Endothelial cell of umbilical vein (primary cell): Measurements from ENCODE around the gene BRWD1. TPM values are rescaled to one million over a fixed set of nuclear protein-coding genes. Genes with fewer than 3 reads are reported as not detected.

ENCODE experiments used
- BruUV-seq: library from RNA; stranded (reverse); fragments of 400-500 nt; replicated peaks from 2 replicates; lab custom pipeline; 2021; lab: Mats Ljungman, UMichigan
- CTCF ChIA-PET: fragments of 300-600, 350-600 bp; sonication (Branson Sonifier 250); formaldehyde crosslinking; loops from one replicate; lab custom pipeline; 2021; ENCODE audit warnings: antibody characterized with exemption, inconsistent platforms; lab: Charles Lee
- POLR2A ChIA-PET: fragments of 300-600, 350-600 bp; sonication (Branson Sonifier 250); formaldehyde crosslinking; loops from one replicate; lab custom pipeline; 2021; ENCODE audit warnings: antibody characterized with exemption, inconsistent platforms; lab: Charles Lee
- DNase-seq: peaks from one replicate; pipeline ENCODE4 v3.0.0-alpha.2; 2011; ENCODE audit warnings: low read depth, low spot score
- FAIRE-seq: peaks from 2 replicates; lab custom pipeline; 2011; peaks lifted over from hg19 to GRCh38; lab: Jason Lieb, UNC
- H2AFZ ChIP-seq: 2 replicates; pipeline ENCODE4 v1.6.0; 2012; ENCODE audit warnings: low read depth, low read length, control low read depth, inconsistent platforms
- H3K27ac ChIP-seq: 2 replicates; pipeline ENCODE4 v1.5.1; 2011; ENCODE audit warnings: low read depth, mild to moderate bottlenecking, control low read depth, low read length, moderate library complexity; ENCODE audit not compliant: insufficient read depth
- H3K27me3 ChIP-seq, 2 experiments: 2 replicates each; pipeline versions ENCODE4 v1.6.0 to v1.6.1; 2011; ENCODE audit warnings: low read length in 2 of 2, mixed read lengths in 1 of 2; ENCODE audit not compliant: control insufficient read depth in 2 of 2, insufficient read depth in 2 of 2
- H3K36me3 ChIP-seq, 2 experiments: 2 replicates in 1 of 2; 3 replicates in 1 of 2; pipeline ENCODE4 v1.5.1; 2011; ENCODE audit warnings: low read length in 2 of 2, mild to moderate bottlenecking in 1 of 2, moderate library complexity in 1 of 2; ENCODE audit not compliant: control insufficient read depth in 2 of 2, insufficient read depth in 2 of 2; ENCODE audit errors: extremely low read depth in 1 of 2
- H3K4me1 ChIP-seq: 3 replicates; pipeline ENCODE4 v1.5.1; 2011; ENCODE audit warnings: mild to moderate bottlenecking, low read length; ENCODE audit not compliant: control insufficient read depth, insufficient read depth; ENCODE audit errors: extremely low read depth
- H3K4me2 ChIP-seq: 2 replicates; pipeline ENCODE4 v1.6.1; 2011; ENCODE audit warnings: low read length, control low read depth, mixed read lengths; ENCODE audit not compliant: insufficient read depth
- H3K4me3 ChIP-seq, 3 experiments: fragments of 200-600 bp in 1 of 3; sonication (generic), shearing (Covaris generic) in 1 of 3; replicated peaks in 1 of 3; 2 replicates each; pipeline ENCODE4 v1.5.1; 2011 to 2016; ENCODE audit warnings: control low read depth in 3 of 3, low read length in 3 of 3, mild to moderate bottlenecking in 2 of 3, inconsistent platforms in 1 of 3, low read depth in 1 of 3, moderate library complexity in 1 of 3; ENCODE audit not compliant: insufficient read depth in 1 of 3
- H3K79me2 ChIP-seq: 2 replicates; pipeline ENCODE4 v1.6.0; 2012; ENCODE audit warnings: low read length, inconsistent platforms; ENCODE audit not compliant: control insufficient read depth, insufficient read depth
- H3K9ac ChIP-seq: replicated peaks from 2 replicates; pipeline ENCODE3; 2011; ENCODE audit warnings: low read length, control low read depth; ENCODE audit not compliant: insufficient read depth; ENCODE audit errors: extremely low read depth
- H3K9me1 ChIP-seq: replicated peaks from 3 replicates; pipeline ENCODE4 v1.6.0; 2011; ENCODE audit warnings: mild to moderate bottlenecking, low read length; ENCODE audit not compliant: control insufficient read depth, insufficient read depth; ENCODE audit errors: extremely low read depth
- H3K9me3 ChIP-seq: replicated peaks from 2 replicates; pipeline ENCODE4 v1.5.1; 2012; ENCODE audit warnings: low read length, inconsistent platforms; ENCODE audit not compliant: control insufficient read depth, insufficient read depth
- H4K20me1 ChIP-seq: replicated peaks from 2 replicates; pipeline ENCODE3; 2011; ENCODE audit warnings: mild to moderate bottlenecking, low read length; ENCODE audit not compliant: control insufficient read depth, insufficient read depth; ENCODE audit errors: extremely low read depth
- CTCF ChIP-seq, 2 donors: IDR thresholded peaks; 1 replicate in 1 of 2; 2 replicates in 1 of 2; pipeline ENCODE4 v1.5.1; 2011; ENCODE audit warnings: low read length in 2 of 2, mild to moderate bottlenecking in 2 of 2, moderate library complexity in 2 of 2, control low read depth in 1 of 2, inconsistent platforms in 1 of 2, low read depth in 1 of 2; ENCODE audit not compliant: insufficient read depth in 1 of 2; ENCODE audit errors: extremely low read depth in 1 of 2
- EZH2 ChIP-seq: IDR thresholded peaks from 2 replicates; pipeline ENCODE4 v1.6.1; 2012; ENCODE audit warnings: borderline replicate concordance, low read depth, mild to moderate bottlenecking, moderate library complexity, low read length, inconsistent platforms; ENCODE audit not compliant: severe bottlenecking
- FOS ChIP-seq: IDR thresholded peaks from 2 replicates; pipeline ENCODE4 v1.6.1; 2011; ENCODE audit warnings: mild to moderate bottlenecking, low read length, moderate library complexity, borderline replicate concordance; ENCODE audit not compliant: insufficient read depth
- GATA2 ChIP-seq: IDR thresholded peaks from 2 replicates; pipeline ENCODE4 v1.7.0; 2011; ENCODE audit warnings: low read depth, mild to moderate bottlenecking, moderate library complexity, mixed read lengths, low read length; ENCODE audit not compliant: insufficient read length, insufficient read depth
- JUN ChIP-seq: IDR thresholded peaks from 2 replicates; pipeline ENCODE4 v1.6.1; 2011; ENCODE audit warnings: borderline replicate concordance, low read depth; ENCODE audit not compliant: insufficient read length, insufficient read depth
- MYC ChIP-seq: IDR thresholded peaks from one replicate; pipeline ENCODE4 v1.6.1; 2011; ENCODE audit warnings: mild to moderate bottlenecking, low read depth, low read length
- POLR2A ChIP-seq: IDR thresholded peaks from 2 replicates; pipeline ENCODE4 v1.6.1; 2012; ENCODE audit warnings: low read depth, mild to moderate bottlenecking, control low read depth, low read length
- POLR2AphosphoS5 ChIP-seq: IDR thresholded peaks from 2 replicates; pipeline ENCODE4 v1.6.1; 2012; ENCODE audit warnings: low read depth, mild to moderate bottlenecking, control low read depth, low read length, moderate library complexity; ENCODE audit not compliant: insufficient read depth
- dilution Hi-C: fragments of 300-500 bp; cut with MboI; formaldehyde crosslinking; loops from one replicate; pipeline ENCODE4 v1.15.0; 2019; ENCODE audit warnings: low sequenced_read_pairs; ENCODE audit not compliant: extremely low pct_ligation_motif_present
- intact Hi-C: fragments of 100-400 bp; cut with micrococcal nuclease; formaldehyde crosslinking; loops from one replicate; pipeline ENCODE4 v1.10.0; 2022
- polyA plus RNA-seq, 4 experiments: library from polyadenylated mRNA; depleted of rRNA in 3 of 4; stranded (reverse) in 3 of 4; unstranded in 1 of 4; fragments of >200 nt; gene quantifications; 2 replicates each; pipeline versions ENCODE4 v1.2.1 to v1.2.3, GENCODE V29; 2011 to 2012; ENCODE audit warnings: missing spikeins in 1 of 4
- total RNA-seq: library from RNA; stranded (reverse); gene quantifications from 2 replicates; pipeline ENCODE4 v1.2.3, GENCODE V29; 2021
- TF ChIP-seq, protein P1 (sequence below): IDR thresholded peaks from 2 replicates; pipeline ENCODE4 v1.6.1; 2011; ENCODE audit not compliant: insufficient read depth, insufficient read length

The BRWD1 gene
- total and polyA plus RNA-seq, 2 donors (not counting 3 experiments of a cell fraction or from before 2014, with no cell fraction given) = 6.1 to 33.2 TPM

DNA sequence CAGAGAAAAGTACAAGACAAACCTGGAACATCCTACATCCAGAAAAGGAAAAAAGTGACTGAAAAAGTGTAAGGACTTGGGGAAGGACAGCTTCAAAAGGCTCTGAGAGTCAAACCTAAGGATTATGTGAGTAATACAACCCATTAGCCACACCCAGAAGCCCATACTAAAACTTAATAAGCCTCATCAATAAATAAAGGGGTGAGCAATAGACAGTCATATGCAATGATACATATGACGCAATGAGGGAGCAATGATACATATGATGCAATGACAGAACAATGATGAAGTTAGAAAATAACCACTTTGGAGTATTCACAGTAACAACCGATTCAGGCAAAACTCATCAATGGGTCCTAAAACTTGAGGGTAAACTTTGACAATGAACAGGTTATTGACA lies 50.1 kb downstream of the BRWD1 start:
- intact Hi-C loops (no loop called here), dilution Hi-C loops (no loop called here)
- Histone ChIP-seq H3K79me2 (no peaks in the 10 kb centered on the region), H3K9ac (no peak overlapping the region), H3K4me1 (no peaks in the 10 kb centered on the region), H2AFZ (no peak overlapping the region), H3K9me3 (no peaks in the 10 kb centered on the region), H3K9me1 (no peaks in the 10 kb centered on the region), H3K4me3 (no peak overlapping the region), H4K20me1 (no peaks in the 10 kb centered on the region), H3K27ac (no peak overlapping the region), H3K4me2 (no peak overlapping the region), H3K36me3 (peaks cover 2 to 15% of the 10 kb centered on the region in 2 experiments), H3K27me3 (no peaks in the 10 kb centered on the region)
- no peak for FAIRE-seq
- TF ChIP-seq JUN (no peak), FOS (no peak), MYC (no peak), POLR2AphosphoS5 (no peak), POLR2A (no peak), GATA2 (no peak), CTCF (IDR thresholded peaks at IDR 0.05; ENCODE audit: extremely low read depth in 1 of 2, insufficient read depth in 1 of 2, low read depth in 1 of 2, low read length in 2 of 2) (no peak), EZH2 (no peak)
- TF ChIP-seq, protein P1, sequence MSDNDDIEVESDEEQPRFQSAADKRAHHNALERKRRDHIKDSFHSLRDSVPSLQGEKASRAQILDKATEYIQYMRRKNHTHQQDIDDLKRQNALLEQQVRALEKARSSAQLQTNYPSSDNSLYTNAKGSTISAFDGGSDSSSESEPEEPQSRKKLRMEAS = no peak
- no peak for DNase-seq
- BruUV-seq = no TSS peak
- ChIA-PET CTCF (no interaction called here), POLR2A (no interaction called here)
